Liver (tissue), 9 donors: Measurements from ENCODE around the gene CACNA1E. TPM values are rescaled to one million over a fixed set of nuclear protein-coding genes. Genes with fewer than 3 reads are reported as not detected.

Experiments used
- DNase-seq: peaks from one replicate; pipeline ENCODE4 v3.0.0-alpha.2; 2017; ENCODE audit warnings: low spot score
- H3K27ac ChIP-seq, 2 donors: one replicate each; pipeline ENCODE4 v1.7.0; 2013; ENCODE audit warnings: inconsistent platforms in 2 of 2, low read length in 2 of 2, control low read depth in 1 of 2, low read depth in 1 of 2, mild to moderate bottlenecking in 1 of 2
- H3K27me3 ChIP-seq, 4 donors: one replicate each; pipeline versions ENCODE4 v1.6.1 to v1.7.0; 2013; ENCODE audit warnings: low read length in 3 of 4, inconsistent platforms in 1 of 4, mild to moderate bottlenecking in 1 of 4, moderate library complexity in 1 of 4; ENCODE audit not compliant: control insufficient read depth in 4 of 4, insufficient read depth in 4 of 4
- H3K36me3 ChIP-seq, 4 donors: one replicate each; pipeline versions ENCODE4 v1.6.1 to v1.7.0; 2013; ENCODE audit warnings: low read length in 3 of 4, mild to moderate bottlenecking in 3 of 4, low read depth in 1 of 4, moderate library complexity in 1 of 4; ENCODE audit not compliant: control insufficient read depth in 4 of 4, insufficient read depth in 3 of 4
- H3K4me1 ChIP-seq, 4 donors: one replicate each; pipeline versions ENCODE4 v1.6.1 to v1.7.0; 2013; ENCODE audit warnings: low read length in 3 of 4, mild to moderate bottlenecking in 3 of 4, moderate library complexity in 1 of 4; ENCODE audit not compliant: control insufficient read depth in 4 of 4, insufficient read depth in 4 of 4
- H3K4me3 ChIP-seq, 3 donors: one replicate each; pipeline versions ENCODE4 v1.6.1 to v1.7.0; 2013; ENCODE audit warnings: low read length in 3 of 3, control low read depth in 1 of 3, low read depth in 1 of 3, mild to moderate bottlenecking in 1 of 3
- H3K9ac ChIP-seq, 2 donors: one replicate each; pipeline ENCODE4 v1.7.0; 2013; ENCODE audit warnings: low read length in 2 of 2, mild to moderate bottlenecking in 2 of 2, moderate library complexity in 2 of 2, control low read depth in 1 of 2, low read depth in 1 of 2
- H3K9me3 ChIP-seq, 4 donors: one replicate each; pipeline versions ENCODE4 v1.6.1 to v1.7.0; 2013; ENCODE audit warnings: low read length in 3 of 4; ENCODE audit not compliant: control insufficient read depth in 4 of 4
- ATF3 ChIP-seq: IDR thresholded peaks from 2 replicates; pipeline ENCODE4 v1.6.1; 2016; ENCODE audit warnings: antibody characterized with exemption
- CTCF ChIP-seq: fragments of 150-350 bp; IDR thresholded peaks from 2 replicates; pipeline ENCODE4 v1.5.1; 2017; ENCODE audit warnings: improper control_type of control experiment, low read depth, low read length; ENCODE audit not compliant: missing input control
- EGR1 ChIP-seq, 2 donors: IDR thresholded peaks; 2 replicates each; pipeline ENCODE4 v1.6.1; 2016 to 2018; ENCODE audit warnings: antibody characterized with exemption in 2 of 2, low read depth in 2 of 2
- FOXA1 ChIP-seq: IDR thresholded peaks from 2 replicates; pipeline ENCODE4 v1.6.1; 2016; ENCODE audit warnings: antibody characterized with exemption
- FOXA2 ChIP-seq: IDR thresholded peaks from 2 replicates; pipeline ENCODE4 v1.6.1; 2016; ENCODE audit warnings: antibody characterized with exemption
- GABPA ChIP-seq, 2 donors: IDR thresholded peaks in 1 of 2; conservative IDR thresholded peaks in 1 of 2; 2 replicates each; pipeline ENCODE4 v1.6.1; 2016; ENCODE audit warnings: antibody characterized with exemption in 2 of 2, mild to moderate bottlenecking in 1 of 2, moderate library complexity in 1 of 2
- HNF4A ChIP-seq, 2 donors: conservative IDR thresholded peaks; 2 replicates each; pipeline ENCODE4 v1.6.1; 2016; ENCODE audit warnings: antibody characterized with exemption in 2 of 2, mild to moderate bottlenecking in 2 of 2
- HNF4G ChIP-seq: IDR thresholded peaks from 2 replicates; pipeline ENCODE4 v1.6.1; 2016; ENCODE audit warnings: antibody characterized with exemption
- JUND ChIP-seq, 2 donors: IDR thresholded peaks; 2 replicates each; pipeline ENCODE4 v1.6.1; 2016; ENCODE audit warnings: antibody characterized with exemption in 2 of 2
- MAX ChIP-seq: IDR thresholded peaks from 2 replicates; pipeline ENCODE4 v1.6.1; 2016; ENCODE audit warnings: antibody characterized with exemption
- NR2F2 ChIP-seq: IDR thresholded peaks from 2 replicates; pipeline ENCODE4 v1.6.1; 2016; ENCODE audit warnings: antibody characterized with exemption
- RAD21 ChIP-seq, 2 donors: IDR thresholded peaks; 2 replicates each; pipeline ENCODE4 v1.6.1; 2016; ENCODE audit warnings: antibody characterized with exemption in 2 of 2, mild to moderate bottlenecking in 2 of 2
- REST ChIP-seq: IDR thresholded peaks from 2 replicates; pipeline ENCODE4 v1.6.1; 2016; ENCODE audit warnings: antibody characterized with exemption, mild to moderate bottlenecking
- RXRA ChIP-seq, 2 donors: IDR thresholded peaks; 2 replicates each; pipeline ENCODE4 v1.6.1; 2017 to 2018; ENCODE audit warnings: antibody characterized with exemption in 2 of 2, mild to moderate bottlenecking in 1 of 2
- SP1 ChIP-seq: IDR thresholded peaks from 2 replicates; pipeline ENCODE4 v1.6.1; 2018; ENCODE audit warnings: antibody characterized with exemption, mild to moderate bottlenecking
- TAF1 ChIP-seq: conservative IDR thresholded peaks from 2 replicates; pipeline ENCODE4 v1.6.1; 2016; ENCODE audit warnings: antibody characterized with exemption, mild to moderate bottlenecking
- YY1 ChIP-seq: IDR thresholded peaks from 2 replicates; pipeline ENCODE4 v1.6.1; 2016; ENCODE audit warnings: antibody characterized with exemption, mild to moderate bottlenecking
- ZBTB33 ChIP-seq: IDR thresholded peaks from 2 replicates; pipeline ENCODE4 v1.6.1; 2016; ENCODE audit warnings: antibody characterized with exemption
- WGBS: extraction: QIAGEN DNeasy Blood & Tissue Kit; methylation state at CpG from one replicate; pipeline ENCODE4 v1.1.7; 2013; 5-methylcytosine and 5-hydroxymethylcytosine counted together
- polyA plus RNA-seq, 2 donors: library from polyadenylated mRNA; stranded (reverse) in 1 of 2; unstranded in 1 of 2; fragments of 200-250 nt in 1 of 2; fragments of >200 nt in 1 of 2; fragmentation: Nextera tagmentation in 1 of 2; extraction: Ambion mirVana in 1 of 2; gene quantifications; one replicate each; pipeline versions ENCODE4 v1.2.1 to v1.2.3, GENCODE V29; 2013 to 2015
- total RNA-seq, 2 donors: library from RNA; depleted of rRNA; stranded (reverse); fragments of >200 nt; gene quantifications; one replicate each; pipeline ENCODE4 v1.2.3, GENCODE V29; 2014
- donor health status: healthy.
- donor health status: healthy.
- donor health status: healthy.
- donor health status: healthy.
- donor health status: healthy.

The CACNA1E gene
- total and polyA plus RNA-seq, 4 donors = under 0.01 to 0.08 (median 0.01) TPM; not detected in 1

GRCh38 chr1:181517181-181517875 is 34.0 kb downstream of the CACNA1E start:
- TF ChIP-seq HNF4G (no peak), FOXA1 (no peak), RXRA (IDR thresholded peaks at IDR 0.05) (no peak), ZBTB33 (no peak), GABPA (IDR thresholded peaks at IDR 0.05 in 1 of 2, conservative IDR thresholded peaks at IDR 0.05 in 1 of 2) (no peak), CTCF (no peak), NR2F2 (no peak), YY1 (no peak), RAD21 (IDR thresholded peaks at IDR 0.05) (no peak), HNF4A (conservative IDR thresholded peaks at IDR 0.05) (no peak), SP1 (no peak)
- 51% methylated on average over 5 of the region's 5 CpGs for WGBS
- DNase-seq = no peak

GRCh38 chr1:181518152-181518551 is 34.8 kb downstream of the CACNA1E start:
- TF ChIP-seq JUND (IDR thresholded peaks at IDR 0.05) (no peak), CTCF (no peak), ATF3 (no peak), FOXA2 (no peak), RXRA (IDR thresholded peaks at IDR 0.05) (no peak), HNF4A (conservative IDR thresholded peaks at IDR 0.05) (no peak), REST (no peak), EGR1 (IDR thresholded peaks at IDR 0.05; ENCODE audit: low read depth in 2 of 2) (no peak), RAD21 (IDR thresholded peaks at IDR 0.05) (no peak), MAX (no peak), ZBTB33 (no peak), TAF1 (no peak), YY1 (no peak), FOXA1 (no peak), HNF4G (no peak), SP1 (no peak), NR2F2 (no peak)
- no peaks in the 10 kb centered on the region for H3K36me3 ChIP-seq
- no peaks in the 10 kb centered on the region for H3K4me1 ChIP-seq
- H3K4me3 ChIP-seq = no peak overlapping the region
- no peak overlapping the region for H3K9ac ChIP-seq
- no peak for DNase-seq
- no peaks in the 10 kb centered on the region for H3K9me3 ChIP-seq
- 71% methylated on average over 2 of the region's 2 CpGs for WGBS
- H3K27me3 ChIP-seq = no peaks in the 10 kb centered on the region
- no peak overlapping the region for H3K27ac ChIP-seq

More at GRCh38 chr1:181517181-181517875, 34.0 kb downstream of the CACNA1E start:
- Histone ChIP-seq H3K4me3 (no peak overlapping the region), H3K36me3 (no peaks in the 10 kb centered on the region), H3K4me1 (no peaks in the 10 kb centered on the region), H3K9me3 (no peaks in the 10 kb centered on the region), H3K27me3 (no peaks in the 10 kb centered on the region), H3K27ac (no peak overlapping the region), H3K9ac (no peak overlapping the region)
